ENCODE measurements around the gene IL2RA. TPM values are rescaled to one million over a fixed set of nuclear protein-coding genes. Genes with fewer than 3 reads are reported as not detected.

IL2RA gene
- polyA plus RNA-seq, 3 donors = 0.06 TPM; not detected in 2

GRCh38 chr10:6030217-6030616 is 31.9 kb downstream of the IL2RA start:
- Mint-ChIP-seq H3K27me3 (ENCODE audit: low read depth in 3 of 3) (peaks cover 0 to 2% (median 1%) of the 10 kb centered on the region in 3 donors), H3K27ac (no peak overlapping the region), H3K36me3 (no peaks in the 10 kb centered on the region), H3K9me3 (peaks cover 6 to 17% (median 12%) of the 10 kb centered on the region in 7 donors), H3K4me1 (peaks cover 12% of the 10 kb centered on the region), H3K4me3 (no peak overlapping the region)
- Histone ChIP-seq H3K27me3 (ENCODE audit: control insufficient read depth in 2 of 2, insufficient read depth in 2 of 2, low read length in 2 of 2) (no peaks in the 10 kb centered on the region), H3K9me3 (replicated peaks in 1 of 2; ENCODE audit: control insufficient read depth in 1 of 2, insufficient read depth in 1 of 2, low read length in 2 of 2) (peaks cover 4 to 12% of the 10 kb centered on the region in 2 donors), H3K4me3 (replicated peaks in 1 of 3; ENCODE audit: low read depth in 2 of 3, low read length in 3 of 3) (no peak overlapping the region), H3K79me2 (ENCODE audit: insufficient read depth, low read length) (no peaks in the 10 kb centered on the region), H3K36me3 (replicated peaks in 1 of 2; ENCODE audit: control insufficient read depth in 1 of 2, insufficient read depth in 2 of 2, low read length in 2 of 2) (no peaks in the 10 kb centered on the region), H2AFZ (ENCODE audit: insufficient read depth, low read depth, low read length, poor library complexity, severe bottlenecking) (no peak overlapping the region), H3K4me2 (replicated peaks; ENCODE audit: extremely low read depth, low read length, poor library complexity, severe bottlenecking) (no peak overlapping the region), H3K27ac (ENCODE audit: low read depth in 1 of 2, low read length in 2 of 2) (no peak overlapping the region), H4K20me1 (ENCODE audit: insufficient read depth, low read length) (no peaks in the 10 kb centered on the region), H3K4me1 (ENCODE audit: control insufficient read depth in 1 of 2, insufficient read depth in 2 of 2, low read length in 2 of 2) (peaks cover 3 to 12% of the 10 kb centered on the region in 2 donors), H3K9ac (ENCODE audit: insufficient read depth, low read length, poor library complexity, severe bottlenecking) (no peak overlapping the region)
- DNase-seq = no peak
- 100% methylated on average over 2 of the region's 7 CpGs for whole genome bisulfite sequencing (ENCODE audit: insufficient coverage)
- intact Hi-C loops (cut with micrococcal nuclease) = no loop called here
- no peak for TF ChIP-seq CTCF (IDR thresholded peaks at IDR 0.05)

- Histone ChIP-seq H3K4me1 (ENCODE audit: control insufficient read depth in 1 of 2, insufficient read depth in 2 of 2, low read length in 2 of 2) (no peaks in the 10 kb centered on the region), H3K36me3 (replicated peaks in 1 of 2; ENCODE audit: control insufficient read depth in 1 of 2, insufficient read depth in 2 of 2, low read length in 2 of 2) (no peaks in the 10 kb centered on the region), H4K20me1 (ENCODE audit: insufficient read depth, low read length) (no peaks in the 10 kb centered on the region), H2AFZ (ENCODE audit: insufficient read depth, low read depth, low read length, poor library complexity, severe bottlenecking) (no peak overlapping the region), H3K79me2 (ENCODE audit: insufficient read depth, low read length) (no peaks in the 10 kb centered on the region), H3K4me3 (replicated peaks in 1 of 3; ENCODE audit: low read depth in 2 of 3, low read length in 3 of 3) (no peak overlapping the region), H3K27me3 (ENCODE audit: control insufficient read depth in 2 of 2, insufficient read depth in 2 of 2, low read length in 2 of 2) (no peaks in the 10 kb centered on the region), H3K4me2 (replicated peaks; ENCODE audit: extremely low read depth, low read length, poor library complexity, severe bottlenecking) (no peak overlapping the region), H3K9ac (ENCODE audit: insufficient read depth, low read length, poor library complexity, severe bottlenecking) (no peak overlapping the region), H3K9me3 (replicated peaks in 1 of 2; ENCODE audit: control insufficient read depth in 1 of 2, insufficient read depth in 1 of 2, low read length in 2 of 2) (peaks cover 4 to 12% of the 10 kb centered on the region in 2 donors), H3K27ac (ENCODE audit: low read depth in 1 of 2, low read length in 2 of 2) (no peak overlapping the region)
- intact Hi-C loops (cut with micrococcal nuclease) = no loop called here
- Mint-ChIP-seq H3K36me3 (no peaks in the 10 kb centered on the region), H3K4me1 (no peaks in the 10 kb centered on the region), H3K27ac (no peak overlapping the region), H3K9me3 (peaks cover 6 to 17% (median 12%) of the 10 kb centered on the region in 7 donors), H3K27me3 (ENCODE audit: low read depth in 3 of 3) (peaks cover 0 to 2% (median 1%) of the 10 kb centered on the region in 3 donors), H3K4me3 (no peak overlapping the region)
- DNase-seq = no peak
- 72% methylated on average over 6 of the region's 6 CpGs for WGBS (ENCODE audit: insufficient coverage)
- no peak for TF ChIP-seq CTCF (IDR thresholded peaks at IDR 0.05)
Observed at GRCh38 chr10:6027929-6028328, 34.2 kb downstream of the IL2RA start.
